Inferior parietal cortex (tissue), 1 donor: ENCODE results near the gene PSMB2.
"Not testable (repeated sequence)": the region's sequence is repeated elsewhere in the genome, so short reads cannot be mapped to it uniquely, and the experiment has no call there.

Experiments used
- DNase-seq: peaks from one replicate; pipeline ENCODE4 v3.0.0-alpha.2; 2016; ENCODE audit errors: extremely low spot score

Gene PSMB2

GRCh38 chr1:35592991-35593769, 48.1 kb downstream of the PSMB2 start:
- DNase-seq = no peak

DNA sequence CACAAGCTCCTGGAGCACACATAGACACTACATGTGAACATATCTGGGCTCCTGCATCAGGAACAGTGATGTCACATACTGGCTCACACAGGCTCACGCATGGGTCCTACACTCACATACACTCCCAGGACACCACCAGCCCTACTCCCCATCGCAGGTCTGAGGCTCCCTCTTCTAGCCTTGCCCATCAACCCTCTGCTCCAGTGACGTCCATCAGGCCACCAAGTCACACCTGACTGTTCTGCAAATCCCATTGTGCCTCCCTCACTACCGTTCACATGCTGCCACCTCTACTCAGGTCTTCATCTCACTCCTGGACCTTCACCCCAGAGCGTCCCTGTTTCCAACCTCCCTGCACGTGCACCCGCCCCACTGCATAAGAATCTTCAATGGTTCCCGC, 50.1 kb downstream of the PSMB2 start:
- no peak for DNase-seq

DNA sequence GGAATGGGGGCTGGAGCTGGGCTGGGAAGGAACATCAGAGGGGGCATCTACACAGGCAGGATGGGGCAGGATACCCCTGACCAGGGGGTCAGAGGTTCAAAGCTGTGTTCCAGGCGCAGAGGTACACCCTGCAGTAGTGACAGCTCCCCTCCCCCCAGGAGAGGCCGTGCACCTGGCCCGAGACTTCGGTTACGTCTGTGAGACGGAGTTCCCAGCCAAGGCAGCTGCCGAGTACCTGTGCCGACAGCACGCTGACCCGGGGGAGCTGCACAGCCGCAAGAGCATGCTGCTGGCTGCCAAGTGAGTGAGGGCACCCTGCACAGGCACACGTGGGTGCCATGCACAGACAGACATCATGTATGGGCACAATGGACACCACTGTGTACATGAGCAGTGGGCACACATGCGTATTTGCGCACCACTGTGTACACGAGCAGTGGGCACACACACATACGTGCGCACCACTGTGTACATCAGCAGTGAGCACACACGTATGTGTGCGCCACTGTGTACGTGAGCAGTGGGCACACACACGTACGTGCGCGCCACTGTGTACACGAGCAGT, 50.8 kb downstream of the PSMB2 start:
- no peak for DNase-seq

DNA sequence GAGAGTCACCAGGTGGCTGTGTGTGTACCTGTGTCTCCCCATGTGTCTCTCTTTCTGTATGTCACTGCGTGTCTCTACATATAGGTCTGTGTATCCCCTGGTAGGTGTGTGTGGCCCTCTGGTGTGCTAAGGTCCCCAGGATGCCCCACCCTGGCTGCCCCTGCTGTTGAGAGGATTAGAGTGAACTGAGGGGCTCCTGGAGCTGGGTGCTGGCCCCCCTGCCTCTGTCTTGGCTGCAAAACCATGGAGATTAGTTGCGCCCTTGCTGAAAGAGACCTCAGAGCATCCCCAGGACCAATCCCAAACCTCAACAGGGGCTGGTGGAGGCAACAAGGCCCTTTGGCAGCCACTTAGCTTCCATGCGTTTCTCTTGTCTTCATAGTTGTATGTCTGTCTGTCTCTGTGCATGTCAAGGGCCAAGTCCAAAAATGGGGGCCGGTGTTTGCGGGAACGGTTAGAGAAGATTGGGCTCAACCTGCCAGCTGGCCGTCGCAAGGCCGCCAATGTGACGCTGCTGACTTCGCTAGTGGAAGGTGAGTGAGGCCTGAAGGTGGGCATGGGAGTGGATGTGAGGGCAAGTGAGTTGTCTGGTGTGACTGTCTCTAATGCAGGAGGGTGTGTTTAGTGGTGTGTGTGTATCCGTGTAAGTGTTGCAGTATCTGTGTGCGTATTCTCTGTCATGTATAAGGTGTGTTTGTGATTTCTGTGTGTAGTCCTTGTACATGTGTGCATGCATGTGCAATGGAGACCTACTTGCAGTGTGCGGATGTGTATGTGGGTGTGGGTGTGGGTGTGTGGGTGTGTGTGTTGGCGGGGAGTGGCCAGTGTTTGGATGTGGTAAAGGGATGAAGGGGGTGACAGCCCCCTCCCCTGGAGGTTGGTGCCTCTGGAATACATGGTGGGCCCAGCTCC, 51.6 kb downstream of the PSMB2 start:
- no peak for DNase-seq

DNA sequence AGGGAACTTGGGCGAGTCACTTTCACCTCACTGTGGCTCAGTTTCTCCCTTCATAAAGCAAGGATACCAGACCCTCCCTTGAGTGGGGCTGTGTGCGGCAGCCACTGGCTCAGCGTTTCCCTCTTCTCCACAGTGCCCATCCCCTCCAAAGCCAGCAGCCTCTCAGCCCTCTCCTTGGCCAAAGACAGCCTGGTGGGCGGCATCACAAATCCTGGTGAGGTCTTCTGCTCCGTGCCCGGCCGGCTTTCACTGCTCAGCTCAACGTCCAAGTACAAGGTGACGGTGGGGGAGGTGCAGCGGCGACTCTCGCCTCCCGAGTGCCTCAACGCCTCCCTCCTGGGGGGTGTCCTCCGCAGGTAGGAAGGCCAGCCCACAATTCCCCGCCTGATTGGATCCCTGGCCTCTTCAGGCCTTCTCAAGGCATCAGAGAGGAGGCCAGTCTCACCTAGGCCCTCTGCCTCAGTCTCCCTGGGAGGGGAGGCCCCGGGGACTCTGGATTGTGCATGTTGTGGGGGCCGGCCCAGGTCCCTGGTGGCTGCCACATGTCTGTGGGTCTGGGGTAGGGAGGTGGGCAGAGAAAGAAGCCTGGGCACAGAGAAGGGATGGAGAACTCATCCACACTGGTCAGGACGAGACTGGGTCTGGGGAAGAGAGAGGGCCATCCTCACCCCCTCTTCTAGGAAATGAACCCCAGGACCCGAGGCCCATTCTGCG, 53.0 kb downstream of the PSMB2 start:
- no peak for DNase-seq

DNA sequence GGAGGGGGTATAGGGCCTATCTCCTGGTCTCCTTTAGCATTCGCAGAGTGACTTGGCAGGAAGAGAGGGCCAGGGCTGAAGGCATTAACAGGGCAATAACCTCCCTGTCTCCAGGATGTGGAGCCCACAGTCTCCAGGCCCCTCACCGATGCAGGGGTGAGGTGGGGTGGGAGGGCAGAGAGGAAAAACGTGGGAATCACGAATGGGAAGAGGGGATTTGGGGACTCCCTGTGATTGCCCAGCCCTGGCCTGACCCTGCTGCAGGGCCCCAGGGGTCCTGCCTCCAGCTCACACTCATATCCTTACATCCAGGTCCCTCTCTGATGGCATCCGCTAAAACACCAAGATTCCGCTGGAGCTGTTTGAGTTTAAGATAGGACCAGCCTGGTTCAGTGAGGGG, 53.6 kb downstream of the PSMB2 start:
- DNase-seq = no peak

- no peak for DNase-seq
Observed at GRCh38 chr1:35586808-35587207, 54.5 kb downstream of the PSMB2 start.

- not testable (repeated sequence) for DNase-seq
Observed at GRCh38 chr1:35585805-35586204, 55.5 kb downstream of the PSMB2 start.

GRCh38 chr1:35585281-35585680, 56.0 kb downstream of the PSMB2 start:
- DNase-seq = no peak

GRCh38 chr1:35581621-35582020, 59.7 kb downstream of the PSMB2 start:
- not testable (repeated sequence) for DNase-seq

DNA sequence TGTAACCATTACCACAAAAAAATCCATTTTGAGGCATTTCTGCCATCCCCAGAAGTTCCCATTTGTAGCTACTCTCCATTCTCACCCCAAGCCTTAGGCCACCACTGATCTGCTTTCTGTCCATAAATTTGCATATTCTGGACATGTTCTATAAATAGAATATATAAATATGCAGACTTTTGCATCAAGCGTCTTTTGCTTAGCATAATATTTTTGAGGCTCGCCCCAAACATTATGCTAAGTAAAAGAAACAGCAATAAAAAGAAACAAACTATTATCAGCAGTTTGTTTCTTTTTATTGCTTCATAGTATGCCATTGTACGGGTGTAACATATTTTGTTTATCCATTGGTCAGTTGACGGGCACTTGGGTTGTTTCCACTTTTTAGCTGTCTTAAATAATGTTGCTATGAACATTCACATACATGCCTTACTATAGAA, 60.4 kb downstream of the PSMB2 start:
- no peak for DNase-seq

GRCh38 chr1:35577071-35577998, 64.0 kb downstream of the PSMB2 start:
- no peak for DNase-seq

GRCh38 chr1:35576766-35577070, 64.6 kb downstream of the PSMB2 start:
- not testable (repeated sequence) for DNase-seq

- no peak for DNase-seq
Observed at GRCh38 chr1:35576061-35576765, 65.1 kb downstream of the PSMB2 start.

- DNase-seq = no peak
Observed at GRCh38 chr1:35575416-35575958, 65.8 kb downstream of the PSMB2 start.

DNA sequence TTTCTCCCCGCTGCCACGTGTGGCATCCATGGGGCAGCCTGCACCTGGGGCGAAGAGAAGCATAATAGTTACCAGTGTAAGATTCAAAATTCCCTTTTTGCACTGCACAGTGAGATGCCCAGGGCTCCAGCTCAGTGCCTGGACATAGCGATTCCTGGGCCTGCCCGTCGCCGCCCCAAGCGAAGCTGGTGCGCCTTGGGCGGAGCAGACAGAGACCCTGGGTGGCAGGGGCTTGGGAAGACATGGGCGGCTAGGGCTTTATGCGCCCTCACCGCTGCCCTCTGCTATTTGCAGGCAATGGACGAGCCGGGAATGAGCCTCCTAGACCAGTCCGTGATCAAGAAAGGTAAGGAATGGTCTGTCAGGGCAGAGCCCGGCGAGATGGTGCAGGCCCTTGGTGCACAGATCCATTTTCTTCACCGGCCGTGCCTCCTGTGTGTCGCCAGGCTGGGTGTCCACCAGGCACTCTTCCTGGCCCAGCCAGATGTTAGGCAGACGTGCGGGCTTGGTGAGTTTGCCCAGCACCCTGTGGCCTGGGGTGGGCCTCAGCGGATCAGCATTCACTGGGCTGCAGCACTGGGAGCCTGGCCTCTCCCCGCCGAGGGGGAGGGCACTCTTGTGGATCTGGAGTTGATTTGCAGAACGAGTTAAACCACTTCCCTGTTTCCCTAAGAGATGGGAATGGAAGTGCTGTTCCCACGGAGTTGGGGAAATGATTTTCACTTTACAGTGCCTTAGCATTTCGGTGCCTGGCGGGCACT, 66.5 kb downstream of the PSMB2 start:
- DNase-seq = no peak

GRCh38 chr1:35574125-35574654, 67.1 kb downstream of the PSMB2 start:
- DNase-seq = no peak

- no peak for DNase-seq
Observed at GRCh38 chr1:35573198-35574124, 67.9 kb downstream of the PSMB2 start, which contains the start of gene TFAP2E. Gene TFAP2E, plus strand, starts transcription at chr1:35573314. Its CDS starts 264 bp downstream, at chr1:35573578.
